MM.1S (cell line): Measurements from ENCODE around the gene PDAP1.

Source experiments
- DNase-seq: peaks from one replicate; pipeline ENCODE4 v3.0.0-alpha.2; 2015
- H2AFZ ChIP-seq: fragments of 300-600 bp; sonication (generic); 2 replicates; pipeline ENCODE4 v1.6.0; 2016; ENCODE audit warnings: antibody characterized with exemption, low read length
- H3F3A ChIP-seq: fragments of 300-600 bp; sonication (generic); 2 replicates; pipeline ENCODE4 v1.6.1; 2016; ENCODE audit warnings: mild to moderate bottlenecking, antibody characterized with exemption, low read length, moderate library complexity, mixed read lengths; ENCODE audit not compliant: insufficient read depth
- H3K27ac ChIP-seq: fragments of 300-600 bp; sonication (generic); 2 replicates; pipeline ENCODE4 v1.5.1; 2016; ENCODE audit warnings: mild to moderate bottlenecking, low read length
- H3K27me3 ChIP-seq: fragments of 300-600 bp; sonication (generic); replicated peaks from 2 replicates; pipeline ENCODE4 v1.6.0; 2016; ENCODE audit warnings: low read length; ENCODE audit not compliant: insufficient read depth
- H3K36me3 ChIP-seq: fragments of 300-600 bp; sonication (generic); replicated peaks from 2 replicates; pipeline ENCODE4 v1.6.1; 2016; ENCODE audit warnings: mild to moderate bottlenecking, low read length, mixed read lengths; ENCODE audit not compliant: insufficient read depth
- H3K4me1 ChIP-seq: fragments of 300-600 bp; sonication (generic); 2 replicates; pipeline ENCODE4 v1.6.1; 2016; ENCODE audit warnings: low read length, mixed read lengths
- H3K4me2 ChIP-seq: fragments of 300-600 bp; sonication (generic); 2 replicates; pipeline ENCODE4 v1.6.0; 2016; ENCODE audit warnings: low read depth, low read length
- H3K4me3 ChIP-seq: fragments of 300-600 bp; sonication (generic); 2 replicates; pipeline ENCODE4 v1.5.1; 2016; ENCODE audit warnings: low read length, mixed read lengths
- H3K79me2 ChIP-seq: fragments of 300-600 bp; sonication (generic); 2 replicates; pipeline ENCODE4 v1.6.1; 2016; ENCODE audit warnings: mixed run types, low read length, mixed read lengths
- H3K9ac ChIP-seq: fragments of 300-600 bp; sonication (generic); 2 replicates; pipeline ENCODE4 v1.6.1; 2016; ENCODE audit warnings: low read length, mixed read lengths
- H3K9me2 ChIP-seq: fragments of 300-600 bp; sonication (generic); replicated peaks from 2 replicates; pipeline ENCODE4 v1.6.1; 2016; ENCODE audit warnings: mild to moderate bottlenecking, low read length, mixed read lengths; ENCODE audit not compliant: insufficient read depth
- H3K9me3 ChIP-seq: fragments of 300-600 bp; sonication (generic); replicated peaks from 2 replicates; pipeline ENCODE4 v1.6.1; 2016; ENCODE audit warnings: mild to moderate bottlenecking, low read length, mixed read lengths; ENCODE audit not compliant: insufficient read depth
- H4K20me1 ChIP-seq: fragments of 300-600 bp; sonication (generic); 2 replicates; pipeline ENCODE4 v1.6.1; 2016; ENCODE audit warnings: mild to moderate bottlenecking, low read length, moderate library complexity, mixed read lengths; ENCODE audit not compliant: insufficient read depth
- EZH2 ChIP-seq: fragments of 300-600 bp; sonication (generic); optimal IDR thresholded peaks from 2 replicates; pipeline ENCODE3; 2017; ENCODE audit warnings: low read depth, mild to moderate bottlenecking, antibody characterized with exemption, low read length, mixed read lengths
- EZH2phosphoT487 ChIP-seq: fragments of 300-600 bp; sonication (generic); IDR thresholded peaks from 2 replicates; pipeline ENCODE4 v1.6.1; 2018; ENCODE audit warnings: antibody characterized with exemption, low read length
- TF ChIP-seq, protein P1 (sequence below): fragments of 300-600 bp; sonication (generic); IDR thresholded peaks from 2 replicates; pipeline ENCODE4 v1.5.1; 2016; ENCODE audit warnings: antibody characterized with exemption, low read length, mixed read lengths

The PDAP1 gene

DNA sequence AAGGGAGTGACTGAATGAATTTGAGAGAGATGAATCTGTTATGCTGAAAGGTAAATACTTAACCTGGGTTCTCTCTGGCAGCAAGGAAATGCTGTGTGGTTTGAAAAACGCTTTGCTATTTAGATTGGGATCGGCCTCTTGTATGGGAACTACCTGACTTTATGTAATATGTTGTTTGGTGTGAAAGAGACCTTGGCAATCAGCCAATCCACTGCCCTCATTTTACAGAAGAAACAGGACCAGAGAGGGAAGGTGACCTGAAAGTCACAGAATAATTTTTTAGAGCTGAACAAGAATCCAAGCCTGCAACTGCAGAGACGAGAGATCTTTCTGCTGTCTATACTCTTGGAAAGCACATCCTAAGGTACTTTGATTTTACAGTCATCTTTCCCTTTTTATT, 1.4 kb upstream of the PDAP1 start:
- Histone ChIP-seq H3F3A (0 out of 2 replicates have a peak, but pooled peaks cover 4% of the 10 kb centered on the region), H3K4me2 (peak overlapping the region; percentile 91), H3K9me3 (no peaks in the 10 kb centered on the region), H3K79me2 (peaks cover 88% of the 10 kb centered on the region), H4K20me1 (no peaks in the 10 kb centered on the region; the same call in 1 of the 2 replicates), H3K9me2 (no peaks in the 10 kb centered on the region), H3K4me3 (peak overlapping the region; percentile 94), H2AFZ (no peak overlapping the region), H3K36me3 (peaks cover 8% of the 10 kb centered on the region; the same call in 1 of the 2 replicates), H3K4me1 (peaks cover 11% of the 10 kb centered on the region), H3K9ac (peak overlapping the region; percentile 92; the same call in 1 of the 2 replicates), H3K27ac (no peak overlapping the region), H3K27me3 (no peaks in the 10 kb centered on the region)
- DNase-seq = no peak
- TF ChIP-seq EZH2phosphoT487 (no peak), EZH2 (no peak)
- TF ChIP-seq, protein P1, sequence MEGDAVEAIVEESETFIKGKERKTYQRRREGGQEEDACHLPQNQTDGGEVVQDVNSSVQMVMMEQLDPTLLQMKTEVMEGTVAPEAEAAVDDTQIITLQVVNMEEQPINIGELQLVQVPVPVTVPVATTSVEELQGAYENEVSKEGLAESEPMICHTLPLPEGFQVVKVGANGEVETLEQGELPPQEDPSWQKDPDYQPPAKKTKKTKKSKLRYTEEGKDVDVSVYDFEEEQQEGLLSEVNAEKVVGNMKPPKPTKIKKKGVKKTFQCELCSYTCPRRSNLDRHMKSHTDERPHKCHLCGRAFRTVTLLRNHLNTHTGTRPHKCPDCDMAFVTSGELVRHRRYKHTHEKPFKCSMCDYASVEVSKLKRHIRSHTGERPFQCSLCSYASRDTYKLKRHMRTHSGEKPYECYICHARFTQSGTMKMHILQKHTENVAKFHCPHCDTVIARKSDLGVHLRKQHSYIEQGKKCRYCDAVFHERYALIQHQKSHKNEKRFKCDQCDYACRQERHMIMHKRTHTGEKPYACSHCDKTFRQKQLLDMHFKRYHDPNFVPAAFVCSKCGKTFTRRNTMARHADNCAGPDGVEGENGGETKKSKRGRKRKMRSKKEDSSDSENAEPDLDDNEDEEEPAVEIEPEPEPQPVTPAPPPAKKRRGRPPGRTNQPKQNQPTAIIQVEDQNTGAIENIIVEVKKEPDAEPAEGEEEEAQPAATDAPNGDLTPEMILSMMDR = no peak

DNA sequence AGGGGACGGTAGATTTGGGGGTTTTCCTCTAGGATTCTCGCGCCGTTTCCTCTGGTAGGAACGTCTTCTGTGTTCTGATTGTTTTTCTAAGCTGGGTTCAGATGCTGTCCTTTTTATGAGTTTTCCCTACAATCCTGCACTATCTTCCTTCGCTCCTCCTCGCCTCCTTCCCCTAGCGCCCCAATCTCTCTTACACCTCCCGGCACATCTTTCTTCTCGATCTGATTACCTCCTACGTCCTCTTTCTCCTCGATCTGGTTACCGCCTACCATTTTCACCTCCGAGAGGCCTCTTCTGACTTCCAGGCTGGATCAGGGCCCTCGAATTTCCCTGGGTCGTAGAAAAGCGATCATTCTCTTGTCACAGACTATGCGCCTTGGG, 785 bp upstream of the PDAP1 start:
- no peaks in the 10 kb centered on the region for H3K27me3 ChIP-seq
- peak overlapping the region; percentile 94 for H3K4me3 ChIP-seq
- no peaks in the 10 kb centered on the region; the same call in 1 of the 2 replicates for H4K20me1 ChIP-seq
- no peak for TF ChIP-seq EZH2
- TF ChIP-seq, protein P1 = no peak
- no peak for TF ChIP-seq EZH2phosphoT487
- H3K4me1 ChIP-seq = peaks cover 11% of the 10 kb centered on the region
- H3K27ac ChIP-seq = peak overlapping the region; percentile 88; the same call in 1 of the 2 replicates
- H3K9me2 ChIP-seq = no peaks in the 10 kb centered on the region
- peak overlapping the region; percentile 92 for H3K9ac ChIP-seq
- peaks cover 88% of the 10 kb centered on the region for H3K79me2 ChIP-seq
- H3F3A ChIP-seq = 0 out of 2 replicates have a peak, but pooled peaks cover 4% of the 10 kb centered on the region
- H3K9me3 ChIP-seq = no peaks in the 10 kb centered on the region
- H3K4me2 ChIP-seq = peak overlapping the region; percentile 91
- peak overlapping the region; percentile 83 for H2AFZ ChIP-seq
- peaks cover 4% of the 10 kb centered on the region; the same call in 1 of the 2 replicates for H3K36me3 ChIP-seq
- DNase-seq = no peak

DNA sequence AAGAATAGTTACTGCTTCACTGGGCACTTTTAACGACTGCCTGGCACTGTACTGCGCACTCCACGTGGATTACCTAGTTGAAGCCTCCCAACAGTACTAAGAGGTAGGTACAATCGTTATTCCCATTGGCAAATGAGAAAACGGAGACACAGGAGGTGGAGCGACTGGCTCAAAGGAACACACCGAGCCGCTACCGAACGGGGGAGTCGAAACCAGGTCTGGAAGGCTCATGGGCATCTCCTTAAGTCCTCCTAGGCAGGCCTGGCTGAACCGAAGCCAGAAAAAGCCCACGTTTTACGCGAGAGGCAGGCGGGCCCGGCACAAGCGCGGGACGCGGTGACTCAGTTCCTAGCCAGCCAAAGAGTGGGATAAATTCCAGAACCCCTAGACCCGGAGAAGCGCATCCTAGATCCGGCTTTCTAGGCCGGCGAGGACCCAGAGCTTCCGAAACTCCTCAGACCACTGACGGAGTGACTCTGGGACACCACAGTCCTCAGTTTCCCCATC, 472 bp downstream of the PDAP1 start:
- peak overlapping the region; percentile 83 for H2AFZ ChIP-seq
- peaks cover 4% of the 10 kb centered on the region; the same call in 1 of the 2 replicates for H3K36me3 ChIP-seq
- H3K27me3 ChIP-seq = no peaks in the 10 kb centered on the region
- peak overlapping the region; percentile 94 for H3K4me3 ChIP-seq
- H3K4me2 ChIP-seq = peak overlapping the region; percentile 91
- TF ChIP-seq, protein P1 = no peak
- no peak for TF ChIP-seq EZH2
- no peak for TF ChIP-seq EZH2phosphoT487
- peak overlapping the region; percentile 92 for H3K9ac ChIP-seq
- DNase-seq = no peak
- H3K79me2 ChIP-seq = peaks cover 92% of the 10 kb centered on the region
- H3K9me2 ChIP-seq = no peaks in the 10 kb centered on the region
- H3K27ac ChIP-seq = peak overlapping the region; percentile 88; the same call in 1 of the 2 replicates
- no peaks in the 10 kb centered on the region; the same call in 1 of the 2 replicates for H4K20me1 ChIP-seq
- H3K9me3 ChIP-seq = no peaks in the 10 kb centered on the region
- H3F3A ChIP-seq = 0 out of 2 replicates have a peak, but pooled peaks cover 4% of the 10 kb centered on the region
- peaks cover 11% of the 10 kb centered on the region for H3K4me1 ChIP-seq
